PC-9 (cell line): ENCODE measurements around the gene CEACAM21. TPM values are rescaled to one million over a fixed set of nuclear protein-coding genes. Genes with fewer than 3 reads are reported as not detected.

Experiments used
- BruUV-seq: library from RNA; stranded (reverse); fragments of 400-500 nt; replicated peaks from 2 replicates; lab custom pipeline; 2021; lab: Mats Ljungman, UMichigan
- CTCF ChIA-PET: fragments of 300-600 bp; sonication (Branson Sonifier 250); formaldehyde crosslinking; loops from one replicate; lab custom pipeline; 2022; ENCODE audit warnings: antibody characterized with exemption; lab: Charles Lee
- POLR2A ChIA-PET: fragments of 300-600 bp; sonication (Branson Sonifier 250); formaldehyde crosslinking; loops from one replicate; lab custom pipeline; 2022; ENCODE audit warnings: antibody characterized with exemption; ENCODE audit not compliant: unreplicated experiment; lab: Charles Lee
- DNase-seq, 2 experiments: peaks; one replicate each; pipeline versions ENCODE4 v3.0.0 to v3.0.0-alpha.2; 2015 to 2022; ENCODE audit warnings: mixed read lengths in 1 of 2
- H2AFZ ChIP-seq: fragments of 200-600 bp; sonication (generic); 2 replicates; pipeline ENCODE4 v1.8.1; 2017; ENCODE audit warnings: antibody characterized with exemption
- H3F3A ChIP-seq: fragments of 200-600 bp; sonication (generic); 2 replicates; pipeline ENCODE4 v1.8.1; 2017; ENCODE audit warnings: antibody characterized with exemption, mild to moderate bottlenecking, low read depth; ENCODE audit not compliant: insufficient read depth
- H3K27ac ChIP-seq: fragments of 200-600 bp; sonication (generic); 2 replicates; pipeline ENCODE4 v1.6.1; 2016; ENCODE audit warnings: mixed run types
- H3K27me3 ChIP-seq: fragments of 200-600 bp; sonication (generic); 2 replicates; pipeline ENCODE4 v1.6.1; 2016; ENCODE audit warnings: low read depth, mixed run types; ENCODE audit not compliant: insufficient read depth
- H3K36me3 ChIP-seq: fragments of 200-600 bp; sonication (generic); 2 replicates; pipeline ENCODE4 v1.6.1; 2016; ENCODE audit warnings: low read depth, mixed run types
- H3K4me1 ChIP-seq: fragments of 200-600 bp; sonication (generic); replicated peaks from 2 replicates; pipeline ENCODE4 v1.6.1; 2016; ENCODE audit warnings: mixed run types; ENCODE audit not compliant: insufficient read depth
- H3K4me2 ChIP-seq: fragments of 200-600 bp; sonication (generic); 2 replicates; pipeline ENCODE4 v1.6.1; 2017; ENCODE audit warnings: mixed run types
- H3K4me3 ChIP-seq: fragments of 200-600 bp; sonication (generic); 2 replicates; pipeline ENCODE4 v1.6.1; 2016; ENCODE audit warnings: mixed run types
- H3K79me2 ChIP-seq: fragments of 200-600 bp; sonication (generic); 2 replicates; pipeline ENCODE4 v1.6.1; 2017; ENCODE audit warnings: low read depth, mixed run types
- H3K9me2 ChIP-seq: fragments of 200-600 bp; sonication (generic); 2 replicates; pipeline ENCODE4 v1.8.1; 2017; ENCODE audit warnings: mild to moderate bottlenecking; ENCODE audit not compliant: insufficient read depth
- H3K9me3 ChIP-seq: fragments of 200-600 bp; sonication (generic); 2 replicates; pipeline ENCODE4 v1.8.1; 2016; ENCODE audit warnings: low read depth; ENCODE audit not compliant: insufficient read depth
- H4K20me1 ChIP-seq: fragments of 200-600 bp; sonication (generic); 2 replicates; pipeline ENCODE4 v1.8.1; 2017; ENCODE audit not compliant: insufficient read depth
- CTCF ChIP-seq: fragments of 200-600 bp; sonication (generic); conservative IDR thresholded peaks from 2 replicates; pipeline ENCODE4 v1.6.1; 2017; ENCODE audit warnings: mixed run types, antibody characterized with exemption, mild to moderate bottlenecking, moderate library complexity
- EZH2 ChIP-seq: fragments of 200-600 bp; sonication (generic); IDR thresholded peaks from 2 replicates; pipeline ENCODE4 v1.8.0; 2017; ENCODE audit warnings: antibody characterized with exemption, low read depth
- intact Hi-C: fragments of 100-400 bp; cut with micrococcal nuclease; formaldehyde crosslinking; loops from one replicate; pipeline ENCODE4 v1.10.0; 2022; ENCODE audit not compliant: unreplicated experiment
- total RNA-seq: library from RNA; stranded (reverse); gene quantifications from 2 replicates; pipeline ENCODE4 v1.2.3, GENCODE V29; 2021

The CEACAM21 gene
- total RNA-seq, 1 experiment from 2014 or later = not detected

GRCh38 chr19:41529484-41530183, 46.3 kb upstream of the CEACAM21 start:
- ChIA-PET POLR2A (no interaction called here), CTCF (no interaction called here)
- no peaks in the 10 kb centered on the region for H3K9me3 ChIP-seq
- H3K4me1 ChIP-seq = no peaks in the 10 kb centered on the region
- no peak overlapping the region for H2AFZ ChIP-seq
- no peak overlapping the region for H3K27ac ChIP-seq
- no peak for DNase-seq
- H3K4me3 ChIP-seq = no peak overlapping the region
- H3K4me2 ChIP-seq = no peak overlapping the region
- no peaks in the 10 kb centered on the region for H3K36me3 ChIP-seq
- no peaks in the 10 kb centered on the region for H4K20me1 ChIP-seq
- H3K27me3 ChIP-seq = peaks cover 77% of the 10 kb centered on the region
- BruUV-seq = no TSS peak
- H3K9me2 ChIP-seq = no peaks in the 10 kb centered on the region
- intact Hi-C loops = no loop called here
- no peaks in the 10 kb centered on the region for H3F3A ChIP-seq
- TF ChIP-seq EZH2 (no peak), CTCF (no peak)
- no peaks in the 10 kb centered on the region for H3K79me2 ChIP-seq

DNA sequence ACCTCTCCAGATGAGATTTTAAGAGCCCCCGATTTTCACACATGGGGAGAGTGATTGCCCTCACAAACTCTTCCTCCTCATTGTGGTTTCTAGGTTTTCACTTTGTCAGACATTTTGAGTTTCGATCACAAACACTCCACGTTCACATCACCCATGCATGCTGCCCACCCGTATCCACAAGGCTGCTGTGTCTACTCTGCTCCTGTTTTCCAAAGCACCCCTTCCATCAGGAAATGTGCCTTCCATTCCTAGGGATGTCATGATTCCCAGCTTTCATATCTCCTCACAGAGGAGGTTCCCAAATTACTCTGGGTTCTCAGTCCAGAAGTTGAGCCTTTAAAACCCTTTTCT, 45.8 kb upstream of the CEACAM21 start:
- no peak for DNase-seq
- ChIA-PET CTCF (no interaction called here), POLR2A (no interaction called here)
- H3K4me1 ChIP-seq = no peaks in the 10 kb centered on the region
- no peaks in the 10 kb centered on the region for H3K36me3 ChIP-seq
- no peak overlapping the region for H2AFZ ChIP-seq
- no peaks in the 10 kb centered on the region for H3K79me2 ChIP-seq
- H3K9me3 ChIP-seq = no peaks in the 10 kb centered on the region
- H4K20me1 ChIP-seq = no peaks in the 10 kb centered on the region
- H3K4me2 ChIP-seq = no peak overlapping the region
- peaks cover 77% of the 10 kb centered on the region for H3K27me3 ChIP-seq
- TF ChIP-seq CTCF (no peak), EZH2 (no peak)
- H3F3A ChIP-seq = no peaks in the 10 kb centered on the region
- intact Hi-C loops = no loop called here
- BruUV-seq = no TSS peak
- H3K27ac ChIP-seq = no peak overlapping the region
- no peaks in the 10 kb centered on the region for H3K9me2 ChIP-seq
- H3K4me3 ChIP-seq = no peak overlapping the region

DNA sequence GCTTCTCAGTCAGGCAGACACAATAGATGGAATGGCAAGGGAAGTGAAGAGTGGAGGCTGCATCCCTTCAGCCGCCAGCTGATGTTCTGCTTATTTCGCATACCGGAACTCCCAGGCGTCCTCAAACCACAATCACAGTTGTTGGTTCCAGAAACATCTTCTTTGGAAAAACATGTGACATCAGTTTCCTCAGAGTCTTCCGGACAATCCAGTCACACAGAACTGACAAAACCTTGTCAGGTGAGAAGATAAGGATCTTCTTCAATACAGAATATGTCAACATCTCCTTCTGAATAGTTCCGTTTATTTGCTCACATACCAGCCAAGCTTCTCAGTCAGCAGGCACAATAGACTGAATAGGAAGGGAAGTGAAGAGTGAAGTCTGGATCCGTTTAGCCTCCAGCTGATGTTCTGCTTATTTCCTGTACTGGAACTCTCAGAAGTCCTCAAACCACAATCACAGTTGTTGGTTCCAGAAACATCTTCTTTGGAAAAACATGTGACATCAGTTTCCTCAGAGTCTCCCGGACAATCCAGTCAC, 45.1 kb upstream of the CEACAM21 start:
- Histone ChIP-seq H3K4me3 (no peak overlapping the region), H3K9me3 (no peaks in the 10 kb centered on the region), H3K4me1 (no peaks in the 10 kb centered on the region), H3K27me3 (peaks cover 75% of the 10 kb centered on the region), H4K20me1 (no peaks in the 10 kb centered on the region), H3K27ac (no peak overlapping the region), H3K4me2 (no peak overlapping the region), H2AFZ (no peak overlapping the region), H3K9me2 (no peaks in the 10 kb centered on the region), H3K79me2 (no peaks in the 10 kb centered on the region), H3K36me3 (no peaks in the 10 kb centered on the region), H3F3A (no peaks in the 10 kb centered on the region)
- no TSS peak for BruUV-seq
- ChIA-PET POLR2A (no interaction called here), CTCF (no interaction called here)
- DNase-seq = no peak
- TF ChIP-seq EZH2 (no peak), CTCF (no peak)
- intact Hi-C loops = no loop called here
